Pons (tissue), 1 donor: Measurements from ENCODE around the gene FAM83B.
"Not testable (repeated sequence)": the region's sequence is repeated elsewhere in the genome, so short reads cannot be mapped to it uniquely, and the experiment has no call there.

ENCODE experiments used
- DNase-seq: peaks from one replicate; pipeline ENCODE4 v3.0.0-alpha.2; 2016; ENCODE audit warnings: low spot score

Gene FAM83B

GRCh38 chr6:54899442-54899841, 52.9 kb downstream of the FAM83B start:
- no peak for DNase-seq

DNA sequence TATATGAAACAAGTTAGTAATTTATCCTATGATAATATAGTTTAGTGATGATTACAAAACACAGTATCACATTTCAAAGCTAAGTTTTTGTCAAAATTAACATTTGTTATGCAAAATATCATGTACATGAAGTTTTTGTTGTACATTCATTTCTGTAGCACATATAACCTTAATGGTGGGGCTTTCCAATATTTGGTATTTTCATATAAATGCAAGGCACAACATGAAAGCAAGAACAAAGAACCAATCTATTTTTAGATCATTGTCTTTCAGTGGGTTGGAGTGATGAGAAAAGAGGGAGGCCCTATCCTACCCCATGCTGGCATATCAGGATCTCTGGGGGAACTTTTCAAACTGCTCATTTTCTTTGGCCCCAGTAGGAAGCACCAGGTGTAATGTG, 53.4 kb downstream of the FAM83B start:
- no peak for DNase-seq

DNA sequence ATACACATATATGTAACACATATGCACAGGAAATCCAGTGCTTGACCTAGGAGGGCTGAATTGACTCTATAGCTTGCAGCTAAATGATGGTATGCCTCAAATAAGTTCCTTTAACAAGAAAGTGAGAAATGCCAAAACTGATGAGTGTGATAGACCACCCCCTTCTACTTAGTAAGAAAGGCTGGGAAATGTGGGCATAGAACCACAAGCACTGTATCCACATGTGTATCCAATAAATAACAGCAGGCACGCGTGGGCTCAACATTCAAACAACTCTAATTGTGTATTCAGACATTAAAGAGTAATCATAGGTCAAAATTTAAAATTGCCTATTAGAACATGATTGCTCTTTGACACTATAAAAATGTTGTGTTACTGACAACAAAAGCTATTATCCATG, 54.1 kb downstream of the FAM83B start:
- no peak for DNase-seq

- DNase-seq = no peak
These were observed 57.3 kb downstream of the FAM83B start for GRCh38 chr6:54903884-54904283.

- DNase-seq = no peak
These were observed 60.8 kb downstream of the FAM83B start for GRCh38 chr6:54907355-54907754.

GRCh38 chr6:54909184-54909583, 62.6 kb downstream of the FAM83B start:
- DNase-seq = no peak

DNA sequence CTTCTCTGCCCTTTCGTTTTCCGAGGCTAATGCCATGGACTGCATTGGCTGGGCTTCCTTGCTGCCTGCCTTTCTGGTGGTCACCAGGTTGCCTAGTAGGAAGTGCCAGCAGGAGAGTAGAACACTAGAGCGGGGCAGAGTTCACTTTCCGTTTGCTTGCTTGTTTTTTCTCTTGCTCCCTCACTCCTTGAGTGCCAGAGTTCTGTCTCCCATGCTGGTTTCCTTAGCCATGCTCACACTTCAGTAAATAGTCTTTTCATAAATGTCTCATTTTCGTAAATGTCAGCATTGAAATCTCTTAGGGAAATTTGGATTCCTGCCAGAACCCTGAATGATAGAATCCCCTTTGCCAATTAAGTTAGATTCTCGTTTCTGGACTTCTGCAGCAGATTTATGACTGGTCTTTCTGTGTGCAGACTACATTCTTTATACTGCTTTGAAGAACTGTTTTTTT, 63.9 kb downstream of the FAM83B start:
- peak; percentile 12 for DNase-seq

- DNase-seq = no peak
These were observed 64.3 kb downstream of the FAM83B start for GRCh38 chr6:54910921-54911320.

DNA sequence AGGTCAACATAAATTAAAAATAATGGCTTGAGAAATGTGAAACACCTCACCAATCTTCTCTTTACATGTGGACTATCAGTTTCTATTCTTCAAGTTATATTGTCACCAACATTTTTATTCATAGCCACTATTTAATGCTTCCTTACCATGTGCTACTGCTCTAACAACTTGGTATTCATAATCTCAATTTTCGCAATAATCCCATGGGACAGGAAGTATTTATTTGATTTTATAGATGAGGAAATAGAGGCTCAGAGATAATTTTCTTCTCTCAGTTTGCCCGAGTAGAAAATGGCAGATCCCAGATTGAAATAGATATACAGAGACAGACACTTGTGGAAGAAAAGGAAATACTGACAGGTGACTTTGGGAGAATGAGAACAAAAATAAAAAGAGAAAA, 66.6 kb downstream of the FAM83B start:
- no peak for DNase-seq

- DNase-seq = no peak
These were observed 70.3 kb downstream of the FAM83B start for GRCh38 chr6:54916858-54917257.

- no peak for DNase-seq
These were observed 74.1 kb downstream of the FAM83B start for GRCh38 chr6:54920628-54921027.

GRCh38 chr6:54921891-54922290, 75.3 kb downstream of the FAM83B start:
- no peak for DNase-seq

GRCh38 chr6:54929245-54929909, 82.8 kb downstream of the FAM83B start:
- no peak for DNase-seq

DNA sequence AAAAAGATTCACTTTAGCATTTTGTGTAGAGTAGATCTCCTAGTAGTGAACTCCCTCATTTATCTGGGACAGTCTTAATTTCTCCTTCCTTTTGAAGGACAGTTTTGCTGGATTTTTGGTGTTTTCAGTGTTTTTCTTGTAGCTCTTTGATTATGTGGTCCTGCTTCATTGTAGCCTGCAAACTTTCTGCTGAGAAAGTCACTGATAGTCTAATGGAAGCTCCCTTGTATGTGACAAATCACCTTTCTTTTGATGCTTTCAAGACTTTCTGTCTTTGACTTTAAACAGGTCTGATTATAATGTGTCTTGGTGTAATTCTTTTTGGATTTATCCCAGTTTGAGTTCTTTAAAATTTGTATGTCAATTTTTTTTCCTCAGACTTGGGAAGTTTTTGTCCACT, 86.1 kb downstream of the FAM83B start:
- DNase-seq = no peak

DNA sequence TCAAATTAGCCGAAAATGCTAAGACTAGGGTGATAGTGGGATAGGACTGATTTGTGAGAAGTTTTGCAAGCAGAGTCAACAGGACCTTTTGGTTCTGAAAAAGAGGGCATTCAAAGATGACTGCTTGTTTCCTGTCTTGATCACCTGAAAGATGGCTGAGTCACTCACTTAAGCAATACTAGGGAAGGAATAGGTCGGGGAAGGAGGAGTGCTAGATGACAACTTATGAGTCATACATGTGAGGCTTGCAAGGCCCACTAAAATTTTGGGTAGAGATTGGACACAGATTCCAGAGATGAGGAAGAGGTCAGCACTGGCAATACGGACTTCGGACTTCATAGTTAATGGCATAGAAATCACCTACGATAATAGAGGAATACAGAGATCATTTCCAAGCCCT, 89.2 kb downstream of the FAM83B start:
- no peak for DNase-seq

- no peak for DNase-seq
These were observed 90.8 kb downstream of the FAM83B start for GRCh38 chr6:54937371-54937770.

DNA sequence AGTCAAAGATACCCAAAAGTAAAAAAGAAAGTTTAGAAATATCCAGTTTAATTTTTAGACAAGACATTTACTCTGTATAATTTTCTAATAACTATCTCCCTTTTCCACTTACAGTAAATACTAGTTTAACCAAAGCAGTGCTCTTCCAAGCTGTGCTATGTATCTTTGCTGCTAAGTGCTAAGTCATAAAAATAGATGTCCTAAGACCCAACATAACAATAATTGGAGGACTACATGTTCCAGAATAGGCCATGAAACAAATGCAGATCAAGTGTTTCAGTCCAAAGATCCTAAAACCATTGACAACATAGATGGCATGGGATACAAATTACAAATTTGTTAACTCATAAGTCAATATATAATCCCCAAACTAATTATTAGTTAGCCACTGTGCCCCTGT, 111.1 kb downstream of the FAM83B start:
- DNase-seq = no peak

GRCh38 chr6:54958446-54958845, 111.9 kb downstream of the FAM83B start:
- no peak for DNase-seq

DNA sequence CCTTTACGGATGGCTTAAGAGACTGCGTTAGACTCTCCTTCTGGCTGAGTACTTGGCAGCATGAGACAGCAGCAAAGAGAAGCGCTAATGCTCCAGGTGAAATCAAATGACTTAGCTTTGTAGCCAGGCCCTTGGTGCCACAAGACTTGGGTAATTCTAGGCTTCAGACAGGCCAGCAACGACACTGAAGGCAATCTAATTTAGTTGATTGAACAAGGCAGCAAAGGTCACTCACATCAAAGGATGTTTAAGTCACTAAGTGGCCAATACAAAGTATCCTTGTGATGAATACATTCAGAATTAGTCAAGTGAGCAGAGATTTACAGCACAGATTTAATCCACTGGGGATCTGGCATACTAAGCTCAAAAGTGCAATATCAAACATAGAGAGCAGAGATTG, 113.2 kb downstream of the FAM83B start:
- no peak for DNase-seq

GRCh38 chr6:54961372-54961771, 114.8 kb downstream of the FAM83B start:
- DNase-seq = not testable (repeated sequence)

DNA sequence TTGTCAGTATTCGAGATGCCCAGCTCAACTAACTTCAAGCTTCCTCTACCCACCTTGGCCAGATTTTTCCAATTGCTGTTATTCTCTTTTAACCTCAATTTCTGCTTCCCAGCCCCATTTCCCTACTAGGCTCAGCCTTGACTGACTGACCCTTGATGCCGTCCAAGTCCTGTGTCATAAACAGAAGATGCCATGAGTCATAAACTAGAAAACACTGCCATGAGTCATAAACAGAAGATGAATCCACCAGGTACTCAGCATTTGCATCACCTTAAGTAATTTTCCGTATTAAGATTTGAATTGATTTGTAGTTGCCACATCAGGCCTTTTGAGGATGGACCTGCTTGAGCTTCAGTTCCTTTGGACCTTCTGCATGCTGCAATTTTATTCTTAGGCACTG, 123.8 kb downstream of the FAM83B start:
- DNase-seq = no peak

DNA sequence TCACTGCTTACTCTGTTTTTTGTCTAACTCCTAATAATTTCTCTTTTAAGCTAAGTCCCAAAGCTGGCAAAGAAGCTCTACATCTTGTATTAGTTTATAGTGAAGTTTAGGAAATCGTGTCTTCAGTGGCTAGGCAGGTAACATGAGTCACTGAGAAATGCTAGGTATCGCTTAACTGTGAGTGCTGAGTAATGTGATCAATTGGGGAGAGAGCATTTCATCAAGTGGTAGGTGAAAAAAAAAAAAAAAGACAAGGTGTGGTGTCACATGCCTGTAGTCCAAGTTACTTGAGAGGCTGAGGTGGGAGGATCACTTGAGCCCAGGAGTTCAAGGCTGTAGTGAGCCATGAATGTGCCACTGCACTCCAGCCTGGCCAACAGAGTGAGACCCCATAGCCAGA, 125.3 kb downstream of the FAM83B start:
- DNase-seq = no peak

- DNase-seq = not testable (repeated sequence)
These were observed 132.6 kb downstream of the FAM83B start for GRCh38 chr6:54979161-54979560.

GRCh38 chr6:54980511-54981275, 134.1 kb downstream of the FAM83B start:
- DNase-seq = no peak
